Measurements from ENCODE around the gene OTUD4. TPM values are rescaled to one million over a fixed set of nuclear protein-coding genes. Genes with fewer than 3 reads are reported as not detected.

Gene OTUD4
- total and polyA plus RNA-seq, 9 of the 15 experiments (the other 6 are each of a cell fraction or from before 2014, with no cell fraction given), result 4.2 to 29.0 (median 24.8) TPM

- TF ChIP-seq AFF4 (CRISPR knock-in tag; IDR thresholded peaks at IDR 0.05) (no peak), U2AF1 (optimal IDR thresholded peaks at IDR 0.05; ENCODE audit: low read depth, low read length) (no peak), NFIC (IDR thresholded peaks at IDR 0.05) (no peak), AFF1 (IDR thresholded peaks at IDR 0.05; ENCODE audit: low read depth in 1 of 2, partially characterized antibody in 2 of 2) (no peak), ZNF324 (CRISPR knock-in tag; IDR thresholded peaks at IDR 0.05) (no peak), RBM14 (IDR thresholded peaks at IDR 0.05; ENCODE audit: borderline replicate concordance, insufficient read depth, low read depth, low read length) (no peak), HMG20B (CRISPR knock-in tag; IDR thresholded peaks at IDR 0.05) (no peak), ETV1 (tag; conservative IDR thresholded peaks at IDR 0.05; ENCODE audit: low read depth) (no peak), ZNF277 (CRISPR knock-in tag; IDR thresholded peaks at IDR 0.05; ENCODE audit: borderline replicate concordance) (no peak), VEZF1 (CRISPR knock-in tag; IDR thresholded peaks at IDR 0.05) (peak; percentile 76; the same call in 1 of the 2 replicates), ZNF696 (CRISPR knock-in tag; conservative IDR thresholded peaks at IDR 0.05) (no peak), PBX2 (CRISPR knock-in tag; IDR thresholded peaks at IDR 0.05; ENCODE audit: low read depth) (no peak), PBX2 (tag; conservative IDR thresholded peaks at IDR 0.05; ENCODE audit: low read depth) (peak; percentile 78), ZBED1 (IDR thresholded peaks at IDR 0.05) (no peak)
Observed at GRCh38 chr4:145179281-145179860, 1.0 kb downstream of the OTUD4 start (continued).

All from K562 (cell line).